Measurements from ENCODE around the gene PSME3IP1. TPM values are rescaled to one million over a fixed set of nuclear protein-coding genes. Genes with fewer than 3 reads are reported as not detected.

The PSME3IP1 gene
- total RNA-seq, 3 donors from 2014 or later (not counting 1 experiment from before 2014, with no cell fraction given) = 129 to 148 (median 133) TPM

- no peaks in the 10 kb centered on the region for H3K9me3 Mint-ChIP-seq
- H3K4me1 Mint-ChIP-seq = peaks cover 9 to 19% of the 10 kb centered on the region in 2 donors
- no peak for TF ChIP-seq CTCF (IDR thresholded peaks at IDR 0.05)
- WGBS (ENCODE audit: insufficient coverage) = 98% methylated on average over 4 of the region's 4 CpGs
- no peak for ATAC-seq
- no peaks in the 10 kb centered on the region for H3K27me3 Mint-ChIP-seq (ENCODE audit: low read depth in 2 of 2)
- no peak overlapping the region for H3K4me3 Mint-ChIP-seq
- H3K27ac Mint-ChIP-seq = no peak overlapping the region
- Histone ChIP-seq H3K27me3 (ENCODE audit: control insufficient read depth, insufficient read depth, low read length) (no peaks in the 10 kb centered on the region), H3K4me3 (ENCODE audit: low read length) (no peak overlapping the region), H3K36me3 (ENCODE audit: control insufficient read depth, insufficient read depth, low read length) (peaks cover 3% of the 10 kb centered on the region), H3K27ac (ENCODE audit: low read length) (no peak overlapping the region), H3K4me1 (ENCODE audit: control insufficient read depth, insufficient read depth, low read length) (no peaks in the 10 kb centered on the region), H3K9me3 (ENCODE audit: control insufficient read depth, insufficient read depth, low read length) (no peaks in the 10 kb centered on the region)
- intact Hi-C loops (cut with micrococcal nuclease) = no loop called here
- no peak for DNase-seq
- no peaks in the 10 kb centered on the region for H3K36me3 Mint-ChIP-seq
Measured at GRCh38 chr16:57196286-57196685, 10.4 kb upstream of the PSME3IP1 start.

GRCh38 chr16:57194512-57194911 is 8.7 kb upstream of the PSME3IP1 start:
- no peak overlapping the region for H3K4me3 Mint-ChIP-seq
- no peaks in the 10 kb centered on the region for H3K27me3 Mint-ChIP-seq (ENCODE audit: low read depth in 2 of 2)
- ATAC-seq (no peak), DNase-seq (no peak)
- H3K27ac Mint-ChIP-seq = no peak overlapping the region
- Histone ChIP-seq H3K9me3 (ENCODE audit: control insufficient read depth, insufficient read depth, low read length) (no peaks in the 10 kb centered on the region), H3K27ac (ENCODE audit: low read length) (no peak overlapping the region), H3K4me1 (ENCODE audit: control insufficient read depth, insufficient read depth, low read length) (no peaks in the 10 kb centered on the region), H3K36me3 (ENCODE audit: control insufficient read depth, insufficient read depth, low read length) (peaks cover 3% of the 10 kb centered on the region), H3K27me3 (ENCODE audit: control insufficient read depth, insufficient read depth, low read length) (no peaks in the 10 kb centered on the region), H3K4me3 (ENCODE audit: low read length) (no peak overlapping the region)
- H3K36me3 Mint-ChIP-seq = no peaks in the 10 kb centered on the region
- peaks cover 14 to 19% of the 10 kb centered on the region in 2 donors for H3K4me1 Mint-ChIP-seq
- TF ChIP-seq CTCF (IDR thresholded peaks at IDR 0.05) = no peak
- intact Hi-C loops (cut with micrococcal nuclease) = no loop called here
- H3K9me3 Mint-ChIP-seq = no peaks in the 10 kb centered on the region

GRCh38 chr16:57192720-57193486 is 7.1 kb upstream of the PSME3IP1 start:
- intact Hi-C loops (cut with micrococcal nuclease) = no loop called here
- TF ChIP-seq CTCF (IDR thresholded peaks at IDR 0.05) = no peak
- WGBS (ENCODE audit: insufficient coverage) = 85% methylated on average over 7 of the region's 7 CpGs
- H3K4me1 ChIP-seq (ENCODE audit: control insufficient read depth, insufficient read depth, low read length) = no peaks in the 10 kb centered on the region
- H3K27ac Mint-ChIP-seq = no peak overlapping the region
- no peaks in the 10 kb centered on the region for H3K27me3 ChIP-seq (ENCODE audit: control insufficient read depth, insufficient read depth, low read length)
- no peaks in the 10 kb centered on the region for H3K36me3 Mint-ChIP-seq
- H3K27ac ChIP-seq (ENCODE audit: low read length) = no peak overlapping the region
- DNase-seq = no peak
- H3K9me3 Mint-ChIP-seq = no peaks in the 10 kb centered on the region
- peaks cover 3% of the 10 kb centered on the region for H3K36me3 ChIP-seq (ENCODE audit: control insufficient read depth, insufficient read depth, low read length)
- ATAC-seq = no peak
- no peaks in the 10 kb centered on the region for H3K9me3 ChIP-seq (ENCODE audit: control insufficient read depth, insufficient read depth, low read length)
- no peaks in the 10 kb centered on the region for H3K27me3 Mint-ChIP-seq (ENCODE audit: low read depth in 2 of 2)
- no peak overlapping the region for H3K4me3 ChIP-seq (ENCODE audit: low read length)
- peaks cover 12 to 16% of the 10 kb centered on the region in 2 donors for H3K4me1 Mint-ChIP-seq
- H3K4me3 Mint-ChIP-seq = no peak overlapping the region

GRCh38 chr16:57192146-57192545 is 6.3 kb upstream of the PSME3IP1 start:
- no peaks in the 10 kb centered on the region for H3K27me3 Mint-ChIP-seq (ENCODE audit: low read depth in 2 of 2)
- no peak overlapping the region for H3K4me3 Mint-ChIP-seq
- Histone ChIP-seq H3K27me3 (ENCODE audit: control insufficient read depth, insufficient read depth, low read length) (no peaks in the 10 kb centered on the region), H3K4me3 (ENCODE audit: low read length) (no peak overlapping the region), H3K9me3 (ENCODE audit: control insufficient read depth, insufficient read depth, low read length) (no peaks in the 10 kb centered on the region), H3K36me3 (ENCODE audit: control insufficient read depth, insufficient read depth, low read length) (peaks cover 3% of the 10 kb centered on the region), H3K27ac (ENCODE audit: low read length) (no peak overlapping the region), H3K4me1 (ENCODE audit: control insufficient read depth, insufficient read depth, low read length) (peaks cover 6% of the 10 kb centered on the region)
- intact Hi-C loops (cut with micrococcal nuclease) = no loop called here
- no peak overlapping the region for H3K27ac Mint-ChIP-seq
- H3K4me1 Mint-ChIP-seq = peaks cover 20 to 23% of the 10 kb centered on the region in 2 donors
- no peaks in the 10 kb centered on the region for H3K9me3 Mint-ChIP-seq
- TF ChIP-seq CTCF (IDR thresholded peaks at IDR 0.05) = no peak
- no peaks in the 10 kb centered on the region for H3K36me3 Mint-ChIP-seq
- WGBS (ENCODE audit: insufficient coverage) = 77% methylated on average over 2 of the region's 3 CpGs
- ATAC-seq (no peak), DNase-seq (no peak)

Data from natural killer cell (primary cell).